Cardiac muscle cell (in vitro differentiated cells and primary cell): ENCODE measurements around the gene MACROD2. TPM values are rescaled to one million over a fixed set of nuclear protein-coding genes. Genes with fewer than 3 reads are reported as not detected.
A peak's percentile ranks its signal among the peaks of the same experiment; 100 is the strongest.

Experiments used
- DNase-seq, 2 donors: peaks; one replicate each; pipeline versions ENCODE4 v3.0.0 to v3.0.0-alpha.2; 2010 to 2017; ENCODE audit warnings: low read depth in 1 of 2, low spot score in 1 of 2
- H3K27ac ChIP-seq: fragments of 200-600 bp; sonication (generic); 2 replicates; pipeline ENCODE4 v1.5.1; 2016
- H3K27me3 ChIP-seq: fragments of 200-600 bp; sonication (generic); 2 replicates; pipeline ENCODE4 v1.6.0; 2016; ENCODE audit warnings: control low read depth
- H3K36me3 ChIP-seq: fragments of 200-600 bp; sonication (generic); 2 replicates; pipeline ENCODE4 v1.5.1; 2016; ENCODE audit warnings: control low read depth
- H3K4me1 ChIP-seq: fragments of 200-600 bp; sonication (generic); 2 replicates; pipeline ENCODE4 v1.8.1; 2017; ENCODE audit warnings: low read depth, mild to moderate bottlenecking, mixed run types
- H3K4me3 ChIP-seq: fragments of 200-600 bp; sonication (generic); 2 replicates; pipeline ENCODE4 v1.5.1; 2016; ENCODE audit warnings: mild to moderate bottlenecking
- H3K9me3 ChIP-seq: fragments of 200-600 bp; sonication (generic); 2 replicates; pipeline ENCODE4 v1.5.1; 2017; ENCODE audit warnings: low read depth, mild to moderate bottlenecking, control low read depth
- CTCF ChIP-seq: IDR thresholded peaks from 2 replicates; pipeline ENCODE4 v1.5.1; 2012; ENCODE audit warnings: low read depth, mild to moderate bottlenecking, low read length
- polyA plus RNA-seq: library from polyadenylated mRNA; unstranded; fragments of >200 nt; fragmentation: Nextera tagmentation; extraction: Ambion mirVana; gene quantifications from 2 replicates; pipeline ENCODE4 v1.2.1, GENCODE V29; 2016
- total RNA-seq: library from RNA; depleted of rRNA; stranded (reverse); fragments of >200 nt; gene quantifications from 2 replicates; pipeline ENCODE4 v1.2.3, GENCODE V29; 2016

Gene MACROD2
- total and polyA plus RNA-seq, 2 experiments from 2014 or later, result 9.3 to 14.4 TPM

- no peaks in the 10 kb centered on the region for H3K9me3 ChIP-seq
- H3K27me3 ChIP-seq, result no peaks in the 10 kb centered on the region
- H3K27ac ChIP-seq, result no peak overlapping the region
- TF ChIP-seq CTCF, result no peak
- peaks cover 14% of the 10 kb centered on the region for H3K4me1 ChIP-seq
- H3K4me3 ChIP-seq, result no peak overlapping the region
- DNase-seq, result no peak
- H3K36me3 ChIP-seq, result no peaks in the 10 kb centered on the region
These were observed 437.3 kb downstream of the MACROD2 start for GRCh38 chr20:14432597-14432996.

GRCh38 chr20:14434384-14435136 lies 439.2 kb downstream of the MACROD2 start:
- Histone ChIP-seq H3K27me3 (no peaks in the 10 kb centered on the region), H3K4me3 (no peak overlapping the region), H3K9me3 (no peaks in the 10 kb centered on the region), H3K27ac (no peak overlapping the region), H3K36me3 (no peaks in the 10 kb centered on the region), H3K4me1 (peaks cover 14% of the 10 kb centered on the region)
- no peak for DNase-seq
- TF ChIP-seq CTCF, result no peak

- no peak for TF ChIP-seq CTCF
- Histone ChIP-seq H3K9me3 (no peaks in the 10 kb centered on the region), H3K4me1 (peaks cover 8% of the 10 kb centered on the region), H3K36me3 (no peaks in the 10 kb centered on the region), H3K27me3 (no peaks in the 10 kb centered on the region), H3K27ac (no peak overlapping the region), H3K4me3 (no peak overlapping the region)
- DNase-seq, result peak in 1 of 2 donors; percentile 33
These were observed 445.9 kb downstream of the MACROD2 start for GRCh38 chr20:14441201-14441600.

- H3K4me1 ChIP-seq, result peaks cover 10% of the 10 kb centered on the region
- no peaks in the 10 kb centered on the region for H3K9me3 ChIP-seq
- no peaks in the 10 kb centered on the region for H3K27me3 ChIP-seq
- no peak overlapping the region for H3K27ac ChIP-seq
- no peaks in the 10 kb centered on the region for H3K36me3 ChIP-seq
- peak in 1 of 2 donors; percentile 12 for DNase-seq
- TF ChIP-seq CTCF, result no peak
- no peak overlapping the region for H3K4me3 ChIP-seq
These were observed 448.8 kb downstream of the MACROD2 start for GRCh38 chr20:14444106-14444505.

- Histone ChIP-seq H3K4me3 (no peak overlapping the region), H3K36me3 (no peaks in the 10 kb centered on the region), H3K9me3 (no peaks in the 10 kb centered on the region), H3K27ac (no peak overlapping the region), H3K27me3 (no peaks in the 10 kb centered on the region), H3K4me1 (peaks cover 22% of the 10 kb centered on the region)
- peak in 1 of 2 donors; percentile 4 for DNase-seq
- no peak for TF ChIP-seq CTCF
These were observed 450.0 kb downstream of the MACROD2 start for GRCh38 chr20:14445310-14445709.
